ENCODE data around the gene IGFN1.

DNA sequence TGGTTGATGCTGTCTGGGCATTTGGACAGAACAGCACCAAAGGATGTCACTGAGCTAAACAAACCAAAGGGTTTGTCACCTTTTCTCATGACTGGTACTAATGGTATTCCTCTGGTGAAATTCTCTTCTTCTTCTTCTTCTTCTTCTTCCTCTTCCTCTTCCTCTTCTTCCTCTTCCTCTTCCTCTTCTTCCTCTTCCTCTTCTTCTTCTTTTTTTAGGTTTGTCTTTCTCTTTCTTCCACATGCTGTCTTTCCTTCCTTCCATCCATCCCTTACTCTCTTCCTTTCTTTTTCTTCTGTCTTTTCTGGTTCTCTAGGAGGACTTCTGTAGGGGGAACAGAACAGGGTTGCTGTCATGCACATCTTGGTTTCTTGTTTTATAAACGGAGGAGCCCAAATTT, 9.3 kb upstream of the IGFN1 start:
- no peak for TF ChIP-seq CTCF (IDR thresholded peaks at IDR 0.05)
- no peak for TF ChIP-seq POLR2A (IDR thresholded peaks at IDR 0.05)
